Endothelial cell of umbilical vein (primary cell): ENCODE measurements around the gene ZNF667.

ENCODE experiments used
- JUN ChIP-seq: IDR thresholded peaks from 2 replicates; pipeline ENCODE4 v1.6.1; 2011; ENCODE audit warnings: borderline replicate concordance, low read depth; ENCODE audit not compliant: insufficient read length, insufficient read depth
- POLR2A ChIP-seq: IDR thresholded peaks from 2 replicates; pipeline ENCODE4 v1.6.1; 2012; ENCODE audit warnings: low read depth, mild to moderate bottlenecking, control low read depth, low read length
- TF ChIP-seq, protein P1 (sequence below), 2 donors: IDR thresholded peaks; 1 replicate in 1 of 2; 2 replicates in 1 of 2; pipeline ENCODE4 v1.5.1; 2011; ENCODE audit warnings: low read length in 2 of 2, mild to moderate bottlenecking in 2 of 2, moderate library complexity in 2 of 2, control low read depth in 1 of 2, inconsistent platforms in 1 of 2, low read depth in 1 of 2; ENCODE audit not compliant: insufficient read depth in 1 of 2; ENCODE audit errors: extremely low read depth in 1 of 2
- TF ChIP-seq, protein P2 (sequence below): IDR thresholded peaks from 2 replicates; pipeline ENCODE4 v1.6.1; 2011; ENCODE audit not compliant: insufficient read depth, insufficient read length

DNA sequence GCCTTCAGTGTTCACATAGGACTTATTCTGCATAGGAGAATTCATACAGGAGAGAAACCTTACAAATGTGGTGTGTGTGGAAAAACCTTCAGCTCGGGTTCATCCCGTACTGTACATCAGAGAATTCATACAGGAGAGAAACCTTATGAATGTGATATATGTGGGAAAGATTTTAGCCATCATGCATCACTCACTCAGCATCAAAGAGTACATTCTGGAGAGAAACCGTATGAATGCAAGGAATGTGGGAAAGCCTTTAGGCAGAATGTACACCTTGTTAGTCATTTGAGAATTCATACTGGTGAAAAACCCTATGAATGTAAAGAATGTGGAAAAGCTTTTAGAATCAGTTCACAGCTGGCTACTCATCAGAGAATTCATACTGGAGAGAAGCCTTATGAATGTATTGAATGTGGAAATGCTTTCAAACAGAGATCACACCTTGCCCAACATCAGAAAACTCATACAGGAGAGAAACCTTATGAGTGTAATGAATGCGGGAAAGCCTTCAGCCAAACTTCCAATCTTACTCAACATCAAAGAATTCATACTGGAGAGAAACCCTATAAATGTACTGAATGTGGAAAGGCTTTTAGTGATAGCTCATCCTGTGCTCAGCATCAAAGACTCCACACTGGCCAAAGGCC, 48.2 kb upstream of the ZNF667 start:
- TF ChIP-seq, protein P1, sequence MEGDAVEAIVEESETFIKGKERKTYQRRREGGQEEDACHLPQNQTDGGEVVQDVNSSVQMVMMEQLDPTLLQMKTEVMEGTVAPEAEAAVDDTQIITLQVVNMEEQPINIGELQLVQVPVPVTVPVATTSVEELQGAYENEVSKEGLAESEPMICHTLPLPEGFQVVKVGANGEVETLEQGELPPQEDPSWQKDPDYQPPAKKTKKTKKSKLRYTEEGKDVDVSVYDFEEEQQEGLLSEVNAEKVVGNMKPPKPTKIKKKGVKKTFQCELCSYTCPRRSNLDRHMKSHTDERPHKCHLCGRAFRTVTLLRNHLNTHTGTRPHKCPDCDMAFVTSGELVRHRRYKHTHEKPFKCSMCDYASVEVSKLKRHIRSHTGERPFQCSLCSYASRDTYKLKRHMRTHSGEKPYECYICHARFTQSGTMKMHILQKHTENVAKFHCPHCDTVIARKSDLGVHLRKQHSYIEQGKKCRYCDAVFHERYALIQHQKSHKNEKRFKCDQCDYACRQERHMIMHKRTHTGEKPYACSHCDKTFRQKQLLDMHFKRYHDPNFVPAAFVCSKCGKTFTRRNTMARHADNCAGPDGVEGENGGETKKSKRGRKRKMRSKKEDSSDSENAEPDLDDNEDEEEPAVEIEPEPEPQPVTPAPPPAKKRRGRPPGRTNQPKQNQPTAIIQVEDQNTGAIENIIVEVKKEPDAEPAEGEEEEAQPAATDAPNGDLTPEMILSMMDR (IDR thresholded peaks at IDR 0.05; ENCODE audit: extremely low read depth in 1 of 2, insufficient read depth in 1 of 2, low read depth in 1 of 2, low read length in 2 of 2) = no peak
- TF ChIP-seq JUN (no peak), POLR2A (no peak)
- TF ChIP-seq, protein P2, sequence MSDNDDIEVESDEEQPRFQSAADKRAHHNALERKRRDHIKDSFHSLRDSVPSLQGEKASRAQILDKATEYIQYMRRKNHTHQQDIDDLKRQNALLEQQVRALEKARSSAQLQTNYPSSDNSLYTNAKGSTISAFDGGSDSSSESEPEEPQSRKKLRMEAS = no peak
